ENCODE measurements around the gene C4orf33.

- TF ChIP-seq CTCF (IDR thresholded peaks at IDR 0.05; ENCODE audit: insufficient read depth, low read length, poor library complexity, severe bottlenecking) (no peak), EZH2phosphoT487 (conservative IDR thresholded peaks at IDR 0.05; ENCODE audit: low read length) (no peak)
Observed at GRCh38 chr4:129149906-129150305, 54.0 kb downstream of the C4orf33 start.
